NCI-H1417 treated with DMSO at 0.1 percent for 48 hours (cell line): ENCODE results near the gene EDNRA.
"Not testable (repeated sequence)": the region's sequence is repeated elsewhere in the genome, so short reads cannot be mapped to it uniquely, and the experiment has no call there.

Source experiments
- DNase-seq: peaks from one replicate; lab custom pipeline; 2025; lab: John Stamatoyannopoulos, UW

EDNRA gene

GRCh38 chr4:147480891-147481576, at the start of gene EDNRA:
Gene EDNRA (plus strand): TSS chr4:147481097. CDS start chr4:147485682, 4,585 bp downstream.
- DNase-seq = no peak

- DNase-seq = not testable (repeated sequence)
Measured at GRCh38 chr4:147434370-147434769, 46.5 kb upstream of the EDNRA start.

- DNase-seq = no peak
Measured at GRCh38 chr4:147440442-147440841, 40.5 kb upstream of the EDNRA start.

GRCh38 chr4:147447786-147448185, 33.1 kb upstream of the EDNRA start:
- no peak for DNase-seq

- DNase-seq = no peak
Measured at GRCh38 chr4:147453561-147454141, 27.2 kb upstream of the EDNRA start.

GRCh38 chr4:147456706-147457105, 24.2 kb upstream of the EDNRA start:
- no peak for DNase-seq

GRCh38 chr4:147461161-147461560, 19.7 kb upstream of the EDNRA start:
- DNase-seq = no peak

GRCh38 chr4:147463065-147463464, 17.8 kb upstream of the EDNRA start:
- no peak for DNase-seq

GRCh38 chr4:147465461-147465860, 15.4 kb upstream of the EDNRA start:
- DNase-seq = no peak

GRCh38 chr4:147477439-147477838, 3.5 kb upstream of the EDNRA start:
- DNase-seq = no peak

- DNase-seq = no peak
Measured at GRCh38 chr4:147479376-147479775, 1.5 kb upstream of the EDNRA start.

GRCh38 chr4:147479786-147480185, 1.1 kb upstream of the EDNRA start:
- DNase-seq = no peak

GRCh38 chr4:147480502-147480890, 401 bp upstream of the EDNRA start:
- DNase-seq = no peak

GRCh38 chr4:147481577-147482109, 746 bp downstream of the EDNRA start:
- DNase-seq = no peak

GRCh38 chr4:147482281-147482680, 1.4 kb downstream of the EDNRA start:
- DNase-seq = no peak

GRCh38 chr4:147485167-147485566, 4.3 kb downstream of the EDNRA start:
- DNase-seq = no peak

- no peak for DNase-seq
Measured at GRCh38 chr4:147487616-147488015, 6.7 kb downstream of the EDNRA start.

- no peak for DNase-seq
Measured at GRCh38 chr4:147488556-147488955, 7.7 kb downstream of the EDNRA start.

- no peak for DNase-seq
Measured at GRCh38 chr4:147491086-147491485, 10.2 kb downstream of the EDNRA start.

GRCh38 chr4:147492306-147492705, 11.4 kb downstream of the EDNRA start:
- no peak for DNase-seq

- no peak for DNase-seq
Measured at GRCh38 chr4:147492761-147493160, 11.9 kb downstream of the EDNRA start.

- DNase-seq = no peak
Measured at GRCh38 chr4:147493307-147493706, 12.4 kb downstream of the EDNRA start.

- no peak for DNase-seq
Measured at GRCh38 chr4:147494301-147494700, 13.4 kb downstream of the EDNRA start.

GRCh38 chr4:147496500-147496899, 15.6 kb downstream of the EDNRA start:
- no peak for DNase-seq
